GM12801 (cell line): ENCODE results near the gene SMARCAD1.

Source experiments
- TF ChIP-seq, protein P1 (sequence below): IDR thresholded peaks from one replicate; pipeline ENCODE4 v1.5.1; 2011; ENCODE audit warnings: control low read depth; ENCODE audit not compliant: insufficient read length; ENCODE audit errors: extremely low read depth

Gene SMARCAD1

DNA sequence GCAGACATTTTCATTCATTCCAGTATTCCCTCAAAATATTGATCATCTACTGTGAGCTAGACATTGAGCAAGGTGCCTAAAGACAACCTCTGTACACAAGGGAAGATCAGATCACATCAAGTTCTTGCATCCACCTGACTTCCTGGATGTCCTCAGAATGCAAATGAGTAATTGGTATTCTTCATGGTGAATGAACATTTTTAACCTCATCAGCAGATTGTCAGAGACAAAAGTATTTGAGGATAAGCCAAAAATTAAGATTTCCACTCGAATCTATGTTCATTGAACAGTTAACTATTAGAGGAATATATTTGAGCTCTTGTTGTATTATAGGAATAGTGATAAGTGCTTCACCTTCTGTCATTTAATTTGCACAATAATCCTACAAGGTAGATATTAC, 1.3 kb downstream of the SMARCAD1 start:
- TF ChIP-seq, protein P1, sequence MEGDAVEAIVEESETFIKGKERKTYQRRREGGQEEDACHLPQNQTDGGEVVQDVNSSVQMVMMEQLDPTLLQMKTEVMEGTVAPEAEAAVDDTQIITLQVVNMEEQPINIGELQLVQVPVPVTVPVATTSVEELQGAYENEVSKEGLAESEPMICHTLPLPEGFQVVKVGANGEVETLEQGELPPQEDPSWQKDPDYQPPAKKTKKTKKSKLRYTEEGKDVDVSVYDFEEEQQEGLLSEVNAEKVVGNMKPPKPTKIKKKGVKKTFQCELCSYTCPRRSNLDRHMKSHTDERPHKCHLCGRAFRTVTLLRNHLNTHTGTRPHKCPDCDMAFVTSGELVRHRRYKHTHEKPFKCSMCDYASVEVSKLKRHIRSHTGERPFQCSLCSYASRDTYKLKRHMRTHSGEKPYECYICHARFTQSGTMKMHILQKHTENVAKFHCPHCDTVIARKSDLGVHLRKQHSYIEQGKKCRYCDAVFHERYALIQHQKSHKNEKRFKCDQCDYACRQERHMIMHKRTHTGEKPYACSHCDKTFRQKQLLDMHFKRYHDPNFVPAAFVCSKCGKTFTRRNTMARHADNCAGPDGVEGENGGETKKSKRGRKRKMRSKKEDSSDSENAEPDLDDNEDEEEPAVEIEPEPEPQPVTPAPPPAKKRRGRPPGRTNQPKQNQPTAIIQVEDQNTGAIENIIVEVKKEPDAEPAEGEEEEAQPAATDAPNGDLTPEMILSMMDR: no peak

DNA sequence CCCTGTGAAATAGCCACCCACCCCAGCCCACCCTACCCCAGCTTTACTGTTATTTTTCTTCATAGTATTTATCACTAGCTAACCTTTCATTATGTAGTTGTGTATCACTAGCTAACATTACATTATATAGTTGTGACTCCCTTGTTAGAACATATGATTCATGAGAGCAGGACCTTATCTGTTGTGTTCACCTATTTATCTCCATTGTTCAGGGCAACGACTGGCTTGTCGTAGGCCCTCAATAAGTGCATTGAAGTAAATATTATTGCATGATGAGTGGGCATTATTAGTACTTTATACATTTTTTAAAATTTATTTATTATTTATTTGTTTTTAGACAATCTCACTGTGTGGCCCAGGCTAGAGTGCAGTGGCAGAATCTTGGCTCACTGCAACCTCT, 4.2 kb downstream of the SMARCAD1 start:
- TF ChIP-seq, protein P1: no peak

DNA sequence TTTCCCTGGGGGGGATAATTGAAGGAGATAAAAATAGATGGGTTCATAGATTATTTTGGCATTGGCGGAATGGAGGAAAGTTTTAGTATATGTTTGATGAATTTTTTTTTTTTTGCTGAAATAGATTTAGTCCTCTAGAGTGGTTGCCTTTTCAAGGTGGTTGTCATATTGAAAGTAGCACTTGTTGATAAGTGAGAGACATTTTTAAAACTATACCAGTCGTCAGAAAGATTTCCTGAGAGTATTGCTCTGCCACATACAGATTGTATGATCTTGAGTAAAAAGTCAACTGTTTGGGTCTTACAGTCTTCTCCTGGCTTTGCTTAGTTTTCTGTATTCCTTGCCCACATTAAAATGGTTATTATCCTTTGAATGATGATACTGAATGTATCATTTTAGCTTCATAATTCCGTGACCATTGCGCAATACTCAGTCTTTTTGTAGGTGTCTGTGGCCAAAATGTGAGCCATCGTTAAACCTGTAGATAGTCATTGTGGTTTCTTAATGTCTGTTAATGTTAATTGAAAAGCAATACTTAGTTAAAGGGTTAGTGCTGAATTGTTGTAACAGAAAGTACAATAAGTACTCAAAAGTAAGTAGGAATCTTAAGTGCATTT, 7.1 kb downstream of the SMARCAD1 start:
- TF ChIP-seq, protein P1: no peak

DNA sequence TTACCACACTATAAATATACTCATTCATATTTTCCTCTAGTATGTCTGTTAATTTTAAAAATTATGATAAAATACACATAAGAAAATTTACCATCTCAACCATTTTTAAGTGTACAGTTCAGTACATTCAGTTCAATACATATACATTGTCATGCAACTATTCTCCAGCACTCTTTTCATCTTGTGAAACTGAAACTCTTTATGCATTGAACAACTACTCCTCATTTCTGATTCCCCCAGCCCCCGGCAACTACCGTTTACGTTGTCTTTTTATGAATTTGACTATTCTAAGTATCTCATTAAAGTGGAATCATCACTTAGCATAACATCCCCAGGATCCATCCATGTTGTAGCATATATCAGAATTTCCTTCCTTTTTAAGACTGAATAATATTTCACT, 8.7 kb downstream of the SMARCAD1 start:
- TF ChIP-seq, protein P1: no peak

DNA sequence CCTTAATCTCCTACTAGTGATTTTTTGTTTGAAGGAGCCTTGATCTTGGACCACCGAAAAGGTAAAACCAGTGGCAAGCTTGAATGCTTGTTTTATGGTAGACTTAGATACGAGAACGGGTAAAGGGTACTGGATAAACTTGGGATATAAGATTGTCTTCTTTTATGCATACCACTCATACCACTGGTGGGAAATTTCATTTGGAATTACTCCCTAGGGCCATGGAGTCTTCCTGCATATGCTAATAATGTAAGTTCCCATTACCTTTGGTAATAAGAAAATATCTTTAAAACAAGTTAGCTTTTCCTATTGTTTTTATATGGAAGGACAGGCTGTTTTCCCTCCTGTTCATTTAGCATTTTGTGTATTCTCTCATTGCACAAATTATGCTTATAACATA, 11.7 kb downstream of the SMARCAD1 start:
- TF ChIP-seq, protein P1: no peak

DNA sequence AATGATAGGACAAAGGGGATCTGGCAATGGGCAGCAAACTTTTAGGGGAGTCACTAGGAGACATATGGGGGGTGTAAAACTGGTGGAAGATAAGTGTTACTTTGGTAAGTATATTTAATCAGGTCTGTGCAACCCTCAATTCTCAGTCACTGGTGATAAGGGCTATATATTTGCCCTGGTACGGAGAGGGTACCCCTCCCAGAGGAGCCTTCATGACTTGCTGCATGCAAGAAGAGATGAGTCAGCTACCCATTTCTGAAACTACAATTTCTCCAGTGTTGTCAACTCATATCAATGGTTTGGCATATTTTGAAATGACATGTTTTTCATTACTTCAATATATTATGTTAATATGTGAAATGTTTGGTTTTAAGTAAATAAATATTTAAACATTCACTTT, 14.3 kb downstream of the SMARCAD1 start:
- TF ChIP-seq, protein P1: no peak

DNA sequence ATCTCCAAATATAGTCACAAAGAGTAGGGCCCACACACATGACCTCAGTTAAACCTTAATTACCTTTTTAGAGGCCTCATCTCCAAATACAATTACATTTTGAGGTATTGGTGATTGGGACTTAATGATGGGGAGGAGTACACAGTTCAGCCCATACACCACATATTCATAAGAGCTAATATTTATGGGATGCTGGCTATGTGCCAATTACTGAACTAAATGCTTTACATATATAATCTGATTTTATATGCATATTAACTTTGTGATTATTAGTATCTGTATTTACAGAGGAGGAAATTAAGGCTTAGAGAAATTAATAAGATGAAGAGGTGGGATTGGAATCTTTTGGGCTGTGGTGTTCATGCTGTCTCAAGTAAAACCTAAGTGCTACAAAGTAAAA, 17.8 kb downstream of the SMARCAD1 start:
- TF ChIP-seq, protein P1: no peak
